Astrocyte (in vitro differentiated cells and primary cell): ENCODE measurements around the gene THRAP3. TPM values are rescaled to one million over a fixed set of nuclear protein-coding genes. Genes with fewer than 3 reads are reported as not detected.
A peak's percentile ranks its signal among the peaks of the same experiment; 100 is the strongest.

Experiments used
- DNase-seq: peaks from one replicate; pipeline ENCODE4 v3.0.0-alpha.2; 2010; ENCODE audit warnings: low read depth
- FAIRE-seq: peaks from 2 replicates; lab custom pipeline; 2011; peaks lifted over from hg19 to GRCh38; lab: Jason Lieb, UNC
- H2AFZ ChIP-seq: 2 replicates; pipeline ENCODE4 v1.6.0; 2012; ENCODE audit warnings: low read depth, low read length, inconsistent platforms
- H3K27ac ChIP-seq: 2 replicates; pipeline ENCODE4 v1.5.1; 2011; ENCODE audit warnings: low read depth, low read length, inconsistent platforms
- H3K27me3 ChIP-seq: 2 replicates; pipeline ENCODE4 v1.6.0; 2011; ENCODE audit warnings: low read length, inconsistent platforms; ENCODE audit not compliant: insufficient read depth
- H3K36me3 ChIP-seq: 2 replicates; pipeline ENCODE4 v1.5.1; 2011; ENCODE audit warnings: low read length, inconsistent platforms; ENCODE audit not compliant: insufficient read depth
- H3K4me1 ChIP-seq: 2 replicates; pipeline ENCODE4 v1.5.1; 2011; ENCODE audit warnings: low read length, inconsistent platforms; ENCODE audit not compliant: insufficient read depth
- H3K4me2 ChIP-seq: 2 replicates; pipeline ENCODE4 v1.6.0; 2012; ENCODE audit warnings: low read length, inconsistent platforms
- H3K4me3 ChIP-seq: 2 replicates; pipeline ENCODE4 v1.5.1; 2011; ENCODE audit warnings: low read depth, mild to moderate bottlenecking, low read length, inconsistent platforms; ENCODE audit not compliant: insufficient read depth
- H3K79me2 ChIP-seq: 2 replicates; pipeline ENCODE4 v1.6.0; 2012; ENCODE audit warnings: mild to moderate bottlenecking, low read length, inconsistent platforms; ENCODE audit not compliant: insufficient read depth
- H3K9ac ChIP-seq: 2 replicates; pipeline ENCODE4 v1.6.0; 2012; ENCODE audit warnings: mild to moderate bottlenecking, low read length, inconsistent platforms
- H3K9me3 ChIP-seq: 2 replicates; pipeline ENCODE4 v1.5.1; 2012; ENCODE audit warnings: low read depth, mild to moderate bottlenecking, low read length, inconsistent platforms; ENCODE audit not compliant: insufficient read depth
- H4K20me1 ChIP-seq: 2 replicates; pipeline ENCODE4 v1.6.0; 2012; ENCODE audit warnings: low read length, inconsistent platforms; ENCODE audit not compliant: insufficient read depth
- H3K27ac Mint-ChIP-seq: one replicate; pipeline ENCODE4 v1.8.0; 2021; ENCODE audit warnings: mild to moderate bottlenecking, mixed read lengths; ENCODE audit not compliant: unreplicated experiment
- H3K27me3 Mint-ChIP-seq: one replicate; pipeline ENCODE4 v1.8.0; 2021; ENCODE audit warnings: low read depth, mixed read lengths; ENCODE audit not compliant: unreplicated experiment
- H3K36me3 Mint-ChIP-seq: one replicate; pipeline ENCODE4 v1.8.0; 2021; ENCODE audit warnings: low read depth, mixed read lengths; ENCODE audit not compliant: unreplicated experiment
- H3K4me1 Mint-ChIP-seq: one replicate; pipeline ENCODE4 v1.8.0; 2021; ENCODE audit warnings: low read depth, mixed read lengths; ENCODE audit not compliant: unreplicated experiment
- H3K4me3 Mint-ChIP-seq: one replicate; pipeline ENCODE4 v1.8.0; 2021; ENCODE audit warnings: mild to moderate bottlenecking, moderate library complexity, mixed read lengths; ENCODE audit not compliant: unreplicated experiment
- H3K9me3 Mint-ChIP-seq: one replicate; pipeline ENCODE4 v1.8.0; 2021; ENCODE audit warnings: mild to moderate bottlenecking, mixed read lengths; ENCODE audit not compliant: unreplicated experiment
- EZH2 ChIP-seq: IDR thresholded peaks from 2 replicates; pipeline ENCODE4 v1.6.1; 2012; ENCODE audit warnings: mild to moderate bottlenecking, low read length, inconsistent platforms; ENCODE audit not compliant: insufficient read depth
- total RNA-seq: library from RNA; stranded (reverse); gene quantifications from 2 replicates; pipeline ENCODE4 v1.2.1, GENCODE V29; 2021
- TF ChIP-seq, protein P1 (sequence below): IDR thresholded peaks from 2 replicates; pipeline ENCODE4 v1.5.1; 2011; ENCODE audit warnings: low read depth, mild to moderate bottlenecking, inconsistent platforms, low read length, moderate library complexity; ENCODE audit not compliant: insufficient read depth

The THRAP3 gene
- total RNA-seq, 1 donor from 2014 or later: 109 TPM

DNA sequence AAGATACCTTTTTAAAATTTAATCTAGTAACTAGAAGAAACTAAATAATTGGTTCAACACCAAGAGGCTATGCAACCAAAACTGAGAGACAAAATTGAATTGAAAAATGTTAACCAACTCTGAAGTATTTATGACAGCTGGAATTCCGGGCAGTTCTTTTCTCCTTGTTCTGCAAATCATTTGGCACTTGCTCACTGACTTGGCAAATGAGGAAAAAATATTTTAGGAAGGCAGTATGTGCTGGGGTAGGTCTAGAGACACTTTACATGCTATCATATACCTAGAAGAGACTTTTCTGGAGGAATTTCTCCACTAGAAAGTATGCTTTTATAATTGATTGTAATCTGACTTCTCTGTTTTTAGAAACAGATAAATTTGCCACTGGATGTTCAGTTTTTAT lies 59.8 kb downstream of the THRAP3 start:
- peaks cover 26% of the 10 kb centered on the region for H3K4me1 Mint-ChIP-seq
- peak overlapping the region; percentile 34 for H3K27ac Mint-ChIP-seq
- H3K36me3 Mint-ChIP-seq: peaks cover 15% of the 10 kb centered on the region
- Histone ChIP-seq H3K27me3 (no peaks in the 10 kb centered on the region), H4K20me1 (peaks cover 71% of the 10 kb centered on the region), H3K9me3 (no peaks in the 10 kb centered on the region), H3K4me3 (no peak overlapping the region), H3K9ac (no peak overlapping the region), H3K79me2 (peaks cover 85% of the 10 kb centered on the region), H3K4me1 (no peaks in the 10 kb centered on the region), H3K4me2 (no peak overlapping the region), H3K36me3 (peaks cover 51% of the 10 kb centered on the region), H2AFZ (no peak overlapping the region), H3K27ac (no peak overlapping the region)
- TF ChIP-seq, protein P1, sequence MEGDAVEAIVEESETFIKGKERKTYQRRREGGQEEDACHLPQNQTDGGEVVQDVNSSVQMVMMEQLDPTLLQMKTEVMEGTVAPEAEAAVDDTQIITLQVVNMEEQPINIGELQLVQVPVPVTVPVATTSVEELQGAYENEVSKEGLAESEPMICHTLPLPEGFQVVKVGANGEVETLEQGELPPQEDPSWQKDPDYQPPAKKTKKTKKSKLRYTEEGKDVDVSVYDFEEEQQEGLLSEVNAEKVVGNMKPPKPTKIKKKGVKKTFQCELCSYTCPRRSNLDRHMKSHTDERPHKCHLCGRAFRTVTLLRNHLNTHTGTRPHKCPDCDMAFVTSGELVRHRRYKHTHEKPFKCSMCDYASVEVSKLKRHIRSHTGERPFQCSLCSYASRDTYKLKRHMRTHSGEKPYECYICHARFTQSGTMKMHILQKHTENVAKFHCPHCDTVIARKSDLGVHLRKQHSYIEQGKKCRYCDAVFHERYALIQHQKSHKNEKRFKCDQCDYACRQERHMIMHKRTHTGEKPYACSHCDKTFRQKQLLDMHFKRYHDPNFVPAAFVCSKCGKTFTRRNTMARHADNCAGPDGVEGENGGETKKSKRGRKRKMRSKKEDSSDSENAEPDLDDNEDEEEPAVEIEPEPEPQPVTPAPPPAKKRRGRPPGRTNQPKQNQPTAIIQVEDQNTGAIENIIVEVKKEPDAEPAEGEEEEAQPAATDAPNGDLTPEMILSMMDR: no peak
- no peak for TF ChIP-seq EZH2
- H3K27me3 Mint-ChIP-seq: no peaks in the 10 kb centered on the region
- H3K4me3 Mint-ChIP-seq: no peak overlapping the region
- FAIRE-seq (no peak), DNase-seq (no peak)
- no peaks in the 10 kb centered on the region for H3K9me3 Mint-ChIP-seq

DNA sequence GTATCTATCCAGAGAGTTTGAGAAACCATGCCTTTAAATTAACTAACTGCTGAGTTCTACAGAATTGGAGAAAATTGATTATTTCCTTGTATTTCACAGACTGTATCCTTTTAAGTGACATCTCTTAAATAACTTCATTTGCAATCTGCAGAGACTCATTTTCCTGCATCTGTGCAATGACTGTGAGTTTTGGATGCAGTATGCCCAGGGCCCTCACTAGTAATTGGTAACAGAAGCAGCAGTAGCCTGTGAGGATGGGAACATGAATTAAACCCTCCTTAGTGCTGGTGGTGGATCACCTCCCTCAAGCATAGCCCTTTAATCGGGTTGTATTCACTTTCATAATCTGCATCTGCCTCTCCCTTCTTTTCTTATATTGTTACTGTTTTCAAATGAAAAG lies 60.3 kb downstream of the THRAP3 start:
- H3K27me3 ChIP-seq: no peaks in the 10 kb centered on the region
- H3K4me1 ChIP-seq: no peaks in the 10 kb centered on the region
- FAIRE-seq: no peak
- H3K27ac ChIP-seq: no peak overlapping the region
- Mint-ChIP-seq H3K36me3 (peaks cover 16% of the 10 kb centered on the region), H3K9me3 (no peaks in the 10 kb centered on the region), H3K27me3 (no peaks in the 10 kb centered on the region), H3K4me1 (peaks cover 26% of the 10 kb centered on the region), H3K27ac (peak overlapping the region; percentile 34), H3K4me3 (no peak overlapping the region)
- no peak overlapping the region for H3K9ac ChIP-seq
- no peak overlapping the region for H3K4me3 ChIP-seq
- no peak for DNase-seq
- no peaks in the 10 kb centered on the region for H3K9me3 ChIP-seq
- H3K4me2 ChIP-seq: no peak overlapping the region
- TF ChIP-seq, protein P1: no peak
- no peak for TF ChIP-seq EZH2
- H2AFZ ChIP-seq: no peak overlapping the region
- peaks cover 55% of the 10 kb centered on the region for H3K36me3 ChIP-seq
- H3K79me2 ChIP-seq: peaks cover 85% of the 10 kb centered on the region
- H4K20me1 ChIP-seq: peaks cover 74% of the 10 kb centered on the region

DNA sequence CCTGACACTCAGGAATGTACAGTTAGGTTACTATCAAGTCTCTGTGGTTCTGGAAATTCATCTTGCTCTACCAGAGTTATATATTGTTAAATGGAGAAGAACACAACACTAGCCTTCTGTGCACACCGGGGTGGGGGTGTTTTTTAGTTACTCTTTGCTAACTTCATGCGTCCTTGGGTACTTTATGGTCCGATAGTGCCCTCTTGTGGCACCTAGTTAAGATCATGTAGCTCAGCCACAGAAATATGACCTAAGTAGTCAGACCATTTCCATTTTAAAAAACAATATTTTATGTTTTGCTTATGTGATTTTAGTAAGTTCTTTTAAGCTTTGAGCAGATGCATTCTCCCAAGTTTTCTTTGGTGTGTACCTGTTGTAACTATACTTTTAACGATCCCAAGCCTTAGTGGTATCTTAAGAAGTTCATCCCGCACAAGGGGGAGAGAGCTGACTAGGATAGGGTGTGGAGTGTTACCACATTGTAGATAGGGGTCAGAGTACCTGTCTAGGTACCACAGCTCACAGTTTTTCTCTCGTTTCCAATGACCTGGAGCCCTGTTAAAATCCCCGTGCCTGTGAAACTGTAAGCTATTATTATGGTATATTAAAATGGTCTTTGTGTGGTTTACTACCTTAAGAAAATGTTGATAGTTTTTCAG lies 61.3 kb downstream of the THRAP3 start:
- Histone ChIP-seq H3K27ac (no peak overlapping the region), H3K4me2 (no peak overlapping the region), H4K20me1 (peaks cover 70% of the 10 kb centered on the region), H3K79me2 (peaks cover 79% of the 10 kb centered on the region), H3K36me3 (peaks cover 63% of the 10 kb centered on the region), H2AFZ (no peak overlapping the region), H3K4me3 (no peak overlapping the region), H3K27me3 (no peaks in the 10 kb centered on the region), H3K9ac (no peak overlapping the region), H3K9me3 (no peaks in the 10 kb centered on the region), H3K4me1 (no peaks in the 10 kb centered on the region)
- no peak for TF ChIP-seq EZH2
- TF ChIP-seq, protein P1: peak; percentile 79
- Mint-ChIP-seq H3K27ac (peak overlapping the region; percentile 70), H3K4me3 (no peak overlapping the region), H3K4me1 (peaks cover 18% of the 10 kb centered on the region), H3K9me3 (no peaks in the 10 kb centered on the region), H3K27me3 (no peaks in the 10 kb centered on the region), H3K36me3 (peaks cover 18% of the 10 kb centered on the region)
- DNase-seq (peak; percentile 73), FAIRE-seq (no peak)
